GM19239 (cell line): Measurements from ENCODE around the gene PTPRN2.
"Not testable (repeated sequence)": the region's sequence is repeated elsewhere in the genome, so short reads cannot be mapped to it uniquely, and the experiment has no call there.

ENCODE experiments used
- DNase-seq: peaks from one replicate; pipeline ENCODE4 v3.0.0; 2011; ENCODE audit warnings: low spot score; ENCODE audit not compliant: insufficient read length
- FAIRE-seq: peaks from 2 replicates; lab custom pipeline; 2011; peaks lifted over from hg19 to GRCh38; lab: Jason Lieb, UNC

PTPRN2 gene

DNA sequence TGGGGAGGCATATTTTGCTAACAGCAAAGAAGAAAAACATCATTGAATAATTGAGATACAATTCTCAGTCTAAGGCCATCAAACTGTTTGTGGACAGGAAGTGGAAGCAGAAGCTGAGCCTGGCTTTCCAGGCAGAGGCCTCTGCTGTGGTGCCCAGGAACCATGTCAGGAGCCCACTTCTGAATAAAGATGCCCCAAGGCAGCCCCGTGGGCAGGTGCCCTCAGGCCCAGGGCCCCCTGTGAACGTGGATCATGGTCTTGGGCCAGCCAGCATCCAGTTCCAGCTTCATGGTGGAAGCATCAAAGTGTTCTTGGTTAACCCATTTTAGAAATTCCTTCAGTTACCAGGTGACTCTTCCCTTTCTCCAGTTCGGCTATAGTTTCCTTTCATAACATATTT is 346.8 kb downstream of the PTPRN2 start:
- FAIRE-seq (no peak), DNase-seq (no peak)

- FAIRE-seq: no peak
- no peak for DNase-seq
Measured at GRCh38 chr7:158239290-158239981, 348.2 kb downstream of the PTPRN2 start.

DNA sequence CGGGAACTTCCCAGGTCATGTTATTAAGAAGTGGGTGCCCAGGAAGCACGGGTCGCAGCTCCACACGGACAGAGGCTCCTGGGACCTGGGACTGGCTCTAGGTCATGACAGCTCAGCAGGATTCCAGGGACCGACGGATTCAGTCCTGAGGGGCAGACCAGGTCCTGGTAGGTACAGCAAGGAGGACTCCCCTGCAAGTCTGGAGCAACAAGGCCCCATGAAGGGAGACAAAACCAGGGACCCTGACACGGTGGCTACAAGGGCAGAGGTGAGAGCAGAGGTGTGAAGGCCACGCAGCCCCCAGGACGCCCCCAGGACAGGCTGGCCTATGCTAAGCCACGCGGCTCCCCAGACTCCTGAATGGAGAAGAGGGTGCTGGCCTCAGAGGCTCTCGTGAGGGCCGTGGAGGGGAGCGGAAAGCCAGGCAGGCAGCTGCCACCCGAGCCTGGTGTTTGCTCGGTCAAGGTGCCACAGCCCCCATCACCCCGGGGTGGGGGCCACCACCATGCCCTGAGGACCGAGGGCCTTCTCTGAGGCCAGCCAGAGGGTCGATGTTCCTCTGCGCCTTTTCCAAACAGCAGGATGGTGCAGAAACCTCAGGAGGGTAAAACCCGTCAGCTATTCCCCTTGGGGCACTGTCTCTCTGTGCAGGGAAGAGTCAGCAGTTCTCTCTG is 348.9 kb downstream of the PTPRN2 start:
- DNase-seq: no peak
- FAIRE-seq: no peak

- DNase-seq (no peak), FAIRE-seq (no peak)
Measured at GRCh38 chr7:158237672-158238335, 349.8 kb downstream of the PTPRN2 start.

- no peak for FAIRE-seq
- no peak for DNase-seq
Measured at GRCh38 chr7:158236400-158236799, 351.2 kb downstream of the PTPRN2 start.

- FAIRE-seq (no peak), DNase-seq (no peak)
Measured at GRCh38 chr7:158235862-158236261, 351.8 kb downstream of the PTPRN2 start.

DNA sequence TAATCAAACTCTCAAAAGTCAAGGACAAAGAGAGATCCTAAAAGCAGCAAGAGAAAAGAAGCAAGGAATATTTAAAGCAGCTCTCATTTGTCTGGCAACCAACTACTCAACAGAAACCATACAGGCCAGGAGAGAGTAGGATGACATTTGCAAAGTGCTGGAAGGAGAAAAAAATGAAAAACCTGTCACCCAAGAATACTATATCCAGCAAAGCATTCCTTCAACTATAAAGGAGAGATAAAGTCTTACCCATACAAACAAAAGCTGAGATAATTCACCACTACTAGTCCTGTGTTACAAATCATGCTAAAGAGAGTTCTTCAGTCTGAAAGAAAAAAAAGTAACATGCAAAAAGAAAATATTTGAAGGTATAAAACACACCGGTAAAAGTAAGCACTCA is 357.7 kb downstream of the PTPRN2 start:
- no peak for DNase-seq
- no peak for FAIRE-seq

DNA sequence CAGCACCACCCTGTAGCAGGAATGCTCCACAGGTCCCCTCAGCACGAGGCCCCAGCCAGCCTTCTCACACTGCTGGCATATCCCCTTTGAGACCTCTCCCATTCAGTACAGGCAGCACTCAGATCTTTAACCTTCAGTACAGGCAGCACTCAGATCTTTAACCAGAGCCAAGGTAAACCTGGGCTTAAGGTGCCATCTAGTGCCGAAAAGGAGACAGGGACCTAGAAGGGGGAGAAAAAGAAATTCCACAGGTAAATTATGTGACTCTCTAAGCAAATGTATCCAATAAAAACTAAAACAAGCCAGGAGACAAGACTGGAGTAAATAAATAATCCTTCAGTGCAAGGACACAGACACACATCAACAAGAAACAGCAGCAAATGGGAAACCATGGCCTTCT is 358.6 kb downstream of the PTPRN2 start:
- FAIRE-seq (no peak), DNase-seq (no peak)

DNA sequence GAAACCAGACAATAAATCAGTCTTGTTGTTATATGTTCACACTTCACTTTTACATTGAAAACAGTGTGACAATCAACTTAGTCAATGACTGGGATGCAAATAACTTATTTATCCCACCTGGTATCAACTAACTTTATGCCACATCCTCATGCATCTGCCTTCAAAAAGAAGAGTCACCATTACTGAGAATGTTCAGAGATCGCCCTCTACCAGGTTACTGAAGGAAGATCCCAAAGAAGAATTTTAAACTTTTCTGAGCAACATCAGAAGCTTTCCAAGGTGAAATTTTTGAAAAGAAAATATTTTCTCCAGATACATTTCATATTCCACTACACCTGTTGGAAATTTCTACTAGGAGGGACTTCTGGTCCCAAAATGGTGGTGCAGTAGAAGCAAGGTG is 359.5 kb downstream of the PTPRN2 start:
- DNase-seq: no peak
- FAIRE-seq: no peak

GRCh38 chr7:158227258-158227984 is 360.2 kb downstream of the PTPRN2 start:
- FAIRE-seq: no peak
- no peak for DNase-seq

- no peak for FAIRE-seq
- DNase-seq: no peak
Measured at GRCh38 chr7:158216198-158216597, 371.4 kb downstream of the PTPRN2 start.

- no peak for FAIRE-seq
- DNase-seq: no peak
Measured at GRCh38 chr7:158209435-158209834, 378.2 kb downstream of the PTPRN2 start.

DNA sequence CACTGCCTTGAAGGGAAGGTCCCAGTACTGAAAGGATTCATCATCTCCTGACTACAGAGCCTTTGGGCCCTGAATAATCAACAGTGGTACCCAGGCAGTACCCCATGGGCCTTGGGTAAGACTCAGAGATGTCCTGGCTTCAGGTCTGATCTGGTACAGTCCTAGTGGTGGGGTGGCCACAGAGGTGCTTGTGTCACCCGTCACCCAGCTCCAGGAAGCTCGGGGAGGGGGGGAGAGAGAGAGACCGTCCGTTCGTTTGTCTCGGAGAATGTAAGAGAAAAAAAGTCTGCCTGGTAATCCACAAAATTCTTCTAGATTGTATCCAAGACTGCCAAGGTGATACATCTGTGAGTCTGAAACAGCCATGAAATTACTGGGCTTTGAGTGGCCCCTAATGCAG is 381.3 kb downstream of the PTPRN2 start:
- FAIRE-seq (no peak), DNase-seq (no peak)

- DNase-seq (no peak), FAIRE-seq (no peak)
Measured at GRCh38 chr7:158204453-158204852, 383.2 kb downstream of the PTPRN2 start.

- FAIRE-seq, DNase-seq: not testable (repeated sequence)
Measured at GRCh38 chr7:158203948-158204347, 383.7 kb downstream of the PTPRN2 start.

- DNase-seq: no peak
- no peak for FAIRE-seq
Measured at GRCh38 chr7:158194365-158194900, 393.2 kb downstream of the PTPRN2 start.

DNA sequence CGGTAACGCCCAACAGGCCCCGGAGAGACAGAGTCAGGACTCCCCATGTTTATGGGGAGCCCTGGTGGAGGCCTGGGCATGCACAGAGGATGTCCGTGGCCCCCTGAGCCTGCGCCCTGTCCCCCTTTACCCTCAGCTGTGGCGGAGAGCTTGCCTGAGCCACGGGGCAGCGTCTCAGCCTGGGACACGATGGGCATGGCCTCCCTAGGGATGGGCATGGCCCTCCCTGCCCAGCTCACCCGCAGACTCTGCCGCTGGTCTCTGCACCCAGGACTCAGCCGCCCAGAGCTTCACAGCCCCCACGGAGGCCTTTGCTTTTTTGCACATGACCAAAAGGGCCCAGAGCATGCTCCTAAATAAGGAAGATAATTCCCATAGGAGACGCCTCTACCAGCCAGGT is 394.2 kb downstream of the PTPRN2 start:
- FAIRE-seq (no peak), DNase-seq (no peak)

DNA sequence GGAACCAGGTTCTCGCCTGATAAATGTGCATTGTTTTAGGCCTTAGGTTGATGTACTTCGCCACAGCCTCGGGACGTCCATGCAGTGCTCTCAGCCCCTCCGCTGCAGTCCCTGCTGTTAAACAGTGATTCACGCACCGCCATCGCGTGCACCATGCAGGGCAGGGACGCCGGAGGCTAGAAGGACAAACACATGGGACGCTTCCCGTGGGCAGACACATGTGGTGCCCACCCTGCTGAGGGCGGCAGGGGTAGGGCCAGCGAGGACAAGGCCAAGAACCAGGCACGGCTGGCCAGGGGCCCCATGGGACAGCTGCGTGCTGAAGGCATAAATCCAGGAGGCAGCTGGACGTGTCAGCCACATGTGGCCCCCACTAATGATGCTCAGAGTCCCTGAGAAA is 394.7 kb downstream of the PTPRN2 start:
- no peak for FAIRE-seq
- DNase-seq: no peak

DNA sequence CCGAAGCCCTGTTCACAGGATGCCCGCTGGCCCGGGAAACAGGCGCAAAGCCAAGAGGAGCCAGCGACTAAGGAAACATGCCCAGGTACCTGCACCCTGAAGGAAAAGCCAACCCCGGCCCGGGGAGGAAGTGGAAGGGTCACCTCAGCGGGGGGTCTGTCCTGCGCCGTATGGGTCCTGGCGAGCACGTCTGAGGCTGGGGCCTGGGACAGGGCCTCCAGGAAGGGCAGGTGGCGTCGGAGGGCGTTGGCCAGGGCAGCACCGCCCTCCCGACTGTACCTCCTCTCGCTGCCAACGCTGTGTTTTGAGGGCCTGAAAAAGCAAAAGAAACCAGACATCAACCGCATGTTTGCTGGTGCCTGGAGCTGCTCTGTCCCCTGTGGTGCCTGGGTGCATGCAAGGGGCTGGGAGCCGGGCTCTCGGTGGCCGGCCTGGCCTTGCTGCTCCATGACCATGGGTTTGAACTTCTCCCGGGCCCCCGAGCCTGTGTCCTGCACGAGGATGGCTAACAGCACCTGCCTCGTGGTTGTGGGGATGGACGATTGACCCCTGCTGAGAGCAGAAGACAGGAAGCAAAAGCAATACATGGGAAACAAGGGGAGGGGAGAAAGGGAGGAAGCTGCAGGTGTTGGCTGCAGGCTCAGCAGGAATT is 395.3 kb downstream of the PTPRN2 start:
- FAIRE-seq (no peak), DNase-seq (no peak)

DNA sequence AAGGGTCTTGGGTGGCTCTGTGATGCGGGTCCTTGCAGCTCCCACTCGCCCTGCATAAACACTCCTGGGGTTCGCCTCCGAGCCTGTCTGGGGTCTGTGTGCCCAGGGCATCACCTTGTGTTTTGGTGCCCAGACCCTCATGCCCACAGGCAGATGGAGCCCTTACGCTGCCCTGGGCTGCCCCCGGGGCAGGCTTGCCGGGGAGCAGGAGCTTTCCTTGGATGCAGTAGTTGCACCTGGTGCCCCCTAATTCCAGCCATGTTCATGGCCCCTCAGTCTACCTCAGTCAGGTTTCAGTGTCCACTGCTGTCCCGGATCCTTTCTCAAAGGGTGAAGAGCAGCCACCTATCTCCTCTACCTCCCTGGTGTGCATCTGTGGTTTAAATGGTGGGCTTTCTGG is 396.0 kb downstream of the PTPRN2 start:
- no peak for FAIRE-seq
- DNase-seq: no peak
